ENCODE data around the gene DLGAP4. TPM values are rescaled to one million over a fixed set of nuclear protein-coding genes. Genes with fewer than 3 reads are reported as not detected.
A peak's percentile ranks its signal among the peaks of the same experiment; 100 is the strongest.

Gene DLGAP4
- total and polyA plus RNA-seq, 7 experiments from 2014 or later: 15.0 to 40.2 (median 35.3) TPM

GRCh38 chr20:36264426-36265246 is 41.5 kb upstream of the DLGAP4 start:
- Histone ChIP-seq H3K36me3 (ENCODE audit: control insufficient read depth in 2 of 3, insufficient read depth in 3 of 3, low read length in 3 of 3) (no peaks in the 10 kb centered on the region), H3K4me3 (ENCODE audit: low read length) (no peak overlapping the region)
- H3K36me3 Mint-ChIP-seq: peaks cover 0 to 3% (median 0%) of the 10 kb centered on the region in 5 donors

GRCh38 chr20:36266189-36266588 is 40.0 kb upstream of the DLGAP4 start:
- intact Hi-C loops (cut with micrococcal nuclease): no loop called here
- ChIA-PET CTCF (no interaction called here), POLR2A (no interaction called here)
- H3K27ac ChIP-seq (ENCODE audit: low read depth, low read length): no peak overlapping the region
- ATAC-seq (no peak), DNase-seq (no peak)
- H3K4me3 Mint-ChIP-seq: no peak overlapping the region
- H3K36me3 Mint-ChIP-seq: peaks cover 0 to 3% (median 0%) of the 10 kb centered on the region in 5 donors
- no peak overlapping the region for H3K27ac Mint-ChIP-seq
- H3K36me3 ChIP-seq (ENCODE audit: control insufficient read depth in 2 of 3, insufficient read depth in 3 of 3, low read length in 3 of 3): no peaks in the 10 kb centered on the region
- H3K4me1 Mint-ChIP-seq: no peaks in the 10 kb centered on the region
- H3K27me3 Mint-ChIP-seq: no peaks in the 10 kb centered on the region
- no peak overlapping the region for H3K4me3 ChIP-seq (ENCODE audit: low read length)
- no peaks in the 10 kb centered on the region for H3K4me1 ChIP-seq (ENCODE audit: control insufficient read depth in 2 of 2, insufficient read depth in 2 of 2, low read length in 2 of 2)
- no peaks in the 10 kb centered on the region for H3K27me3 ChIP-seq (ENCODE audit: control insufficient read depth in 2 of 2, insufficient read depth in 2 of 2, low read length in 2 of 2)
- H3K9me3 ChIP-seq (ENCODE audit: control insufficient read depth in 2 of 3, low read length in 3 of 3): no peaks in the 10 kb centered on the region
- no peaks in the 10 kb centered on the region for H3K9me3 Mint-ChIP-seq

More at GRCh38 chr20:36264426-36265246, 41.5 kb upstream of the DLGAP4 start:
- Mint-ChIP-seq H3K4me3 (no peak overlapping the region), H3K27me3 (no peaks in the 10 kb centered on the region), H3K4me1 (peaks cover 0 to 1% (median 0%) of the 10 kb centered on the region in 7 donors), H3K9me3 (no peaks in the 10 kb centered on the region), H3K27ac (no peak overlapping the region)
- ChIA-PET POLR2A (no interaction called here), CTCF (interaction anchor here (0.5 kb wide), 1 partner anchor 91 kb away, joined by 7 read pairs; no protein-coding TSS in a partner anchor)
- Histone ChIP-seq H3K9me3 (ENCODE audit: control insufficient read depth in 2 of 3, low read length in 3 of 3) (no peaks in the 10 kb centered on the region), H3K27ac (ENCODE audit: low read depth, low read length) (no peak overlapping the region), H3K27me3 (ENCODE audit: control insufficient read depth in 2 of 2, insufficient read depth in 2 of 2, low read length in 2 of 2) (no peaks in the 10 kb centered on the region), H3K4me1 (ENCODE audit: control insufficient read depth in 2 of 2, insufficient read depth in 2 of 2, low read length in 2 of 2) (no peaks in the 10 kb centered on the region)
- ATAC-seq: no peak
- no peak for DNase-seq
- intact Hi-C loops (cut with micrococcal nuclease): no loop called here

- Mint-ChIP-seq H3K4me3 (peak overlapping the region in 1 of 10 donors; percentile 53), H3K4me1 (no peaks in the 10 kb centered on the region), H3K27me3 (peaks cover 0 to 3% (median 0%) of the 10 kb centered on the region in 5 donors), H3K27ac (no peak overlapping the region), H3K36me3 (peaks cover 0 to 3% (median 0%) of the 10 kb centered on the region in 5 donors), H3K9me3 (no peaks in the 10 kb centered on the region)
- H3K9me3 ChIP-seq (ENCODE audit: control insufficient read depth in 2 of 3, low read length in 3 of 3): no peaks in the 10 kb centered on the region
- intact Hi-C loops (cut with micrococcal nuclease): no loop called here
- H3K27me3 ChIP-seq (ENCODE audit: control insufficient read depth in 2 of 2, insufficient read depth in 2 of 2, low read length in 2 of 2): no peaks in the 10 kb centered on the region
- no peaks in the 10 kb centered on the region for H3K36me3 ChIP-seq (ENCODE audit: control insufficient read depth in 2 of 3, insufficient read depth in 3 of 3, low read length in 3 of 3)
- no peak for ATAC-seq
- ChIA-PET POLR2A (no interaction called here), CTCF (interaction anchor here (0.6 kb wide), 1 partner anchor 58 kb away, joined by 3 read pairs; no protein-coding TSS in a partner anchor)
- H3K27ac ChIP-seq (ENCODE audit: low read depth, low read length): no peak overlapping the region
- no peaks in the 10 kb centered on the region for H3K4me1 ChIP-seq (ENCODE audit: control insufficient read depth in 2 of 2, insufficient read depth in 2 of 2, low read length in 2 of 2)
- H3K4me3 ChIP-seq (ENCODE audit: low read length): no peak overlapping the region
- DNase-seq: no peak
Measured at GRCh38 chr20:36267605-36268381, 38.3 kb upstream of the DLGAP4 start.

GRCh38 chr20:36268440-36269342 is 37.4 kb upstream of the DLGAP4 start:
- ChIA-PET CTCF (no interaction called here), POLR2A (no interaction called here)
- H3K4me1 Mint-ChIP-seq: no peaks in the 10 kb centered on the region
- no peak overlapping the region for H3K4me3 ChIP-seq (ENCODE audit: low read length)
- H3K9me3 Mint-ChIP-seq: no peaks in the 10 kb centered on the region
- H3K27ac Mint-ChIP-seq: no peak overlapping the region
- peaks cover 0 to 9% (median 0%) of the 10 kb centered on the region in 5 donors for H3K27me3 Mint-ChIP-seq
- H3K4me1 ChIP-seq (ENCODE audit: control insufficient read depth in 2 of 2, insufficient read depth in 2 of 2, low read length in 2 of 2): no peaks in the 10 kb centered on the region
- no peaks in the 10 kb centered on the region for H3K9me3 ChIP-seq (ENCODE audit: control insufficient read depth in 2 of 3, low read length in 3 of 3)
- H3K27ac ChIP-seq (ENCODE audit: low read depth, low read length): no peak overlapping the region
- DNase-seq (no peak), ATAC-seq (no peak)
- intact Hi-C loops (cut with micrococcal nuclease): no loop called here
- no peaks in the 10 kb centered on the region for H3K36me3 ChIP-seq (ENCODE audit: control insufficient read depth in 2 of 3, insufficient read depth in 3 of 3, low read length in 3 of 3)
- no peaks in the 10 kb centered on the region for H3K27me3 ChIP-seq (ENCODE audit: control insufficient read depth in 2 of 2, insufficient read depth in 2 of 2, low read length in 2 of 2)
- H3K36me3 Mint-ChIP-seq: peaks cover 0 to 3% (median 0%) of the 10 kb centered on the region in 5 donors
- H3K4me3 Mint-ChIP-seq: no peak overlapping the region

GRCh38 chr20:36269507-36269906 is 36.6 kb upstream of the DLGAP4 start:
- H3K27ac ChIP-seq (ENCODE audit: low read depth, low read length): no peak overlapping the region
- ChIA-PET POLR2A (no interaction called here), CTCF (no interaction called here)
- Mint-ChIP-seq H3K36me3 (no peaks in the 10 kb centered on the region), H3K27ac (no peak overlapping the region), H3K9me3 (no peaks in the 10 kb centered on the region), H3K4me3 (no peak overlapping the region), H3K4me1 (no peaks in the 10 kb centered on the region), H3K27me3 (peaks cover 0 to 9% (median 0%) of the 10 kb centered on the region in 5 donors)
- no peaks in the 10 kb centered on the region for H3K36me3 ChIP-seq (ENCODE audit: control insufficient read depth in 2 of 3, insufficient read depth in 3 of 3, low read length in 3 of 3)
- H3K4me3 ChIP-seq (ENCODE audit: low read length): no peak overlapping the region
- no peaks in the 10 kb centered on the region for H3K9me3 ChIP-seq (ENCODE audit: control insufficient read depth in 2 of 3, low read length in 3 of 3)
- intact Hi-C loops (cut with micrococcal nuclease): no loop called here
- DNase-seq (no peak), ATAC-seq (no peak)
- H3K4me1 ChIP-seq (ENCODE audit: control insufficient read depth in 2 of 2, insufficient read depth in 2 of 2, low read length in 2 of 2): no peaks in the 10 kb centered on the region
- H3K27me3 ChIP-seq (ENCODE audit: control insufficient read depth in 2 of 2, insufficient read depth in 2 of 2, low read length in 2 of 2): no peaks in the 10 kb centered on the region

Data from naive thymus-derived CD4-positive, alpha-beta T cell (primary cell).